GM21423 (cell line): Measurements from ENCODE around the gene RALGAPB.
A peak's percentile ranks its signal among the peaks of the same experiment; 100 is the strongest.
"Not testable (repeated sequence)": the region's sequence is repeated elsewhere in the genome, so short reads cannot be mapped to it uniquely, and the experiment has no call there.

Experiments used
- ATAC-seq: cut with Tn5 transposase; IDR thresholded peaks from one replicate; pipeline ENCODE4 v1.9.1; 2021; ENCODE audit warnings: mild to moderate bottlenecking, moderate library complexity; ENCODE audit not compliant: unreplicated experiment

Gene RALGAPB

DNA sequence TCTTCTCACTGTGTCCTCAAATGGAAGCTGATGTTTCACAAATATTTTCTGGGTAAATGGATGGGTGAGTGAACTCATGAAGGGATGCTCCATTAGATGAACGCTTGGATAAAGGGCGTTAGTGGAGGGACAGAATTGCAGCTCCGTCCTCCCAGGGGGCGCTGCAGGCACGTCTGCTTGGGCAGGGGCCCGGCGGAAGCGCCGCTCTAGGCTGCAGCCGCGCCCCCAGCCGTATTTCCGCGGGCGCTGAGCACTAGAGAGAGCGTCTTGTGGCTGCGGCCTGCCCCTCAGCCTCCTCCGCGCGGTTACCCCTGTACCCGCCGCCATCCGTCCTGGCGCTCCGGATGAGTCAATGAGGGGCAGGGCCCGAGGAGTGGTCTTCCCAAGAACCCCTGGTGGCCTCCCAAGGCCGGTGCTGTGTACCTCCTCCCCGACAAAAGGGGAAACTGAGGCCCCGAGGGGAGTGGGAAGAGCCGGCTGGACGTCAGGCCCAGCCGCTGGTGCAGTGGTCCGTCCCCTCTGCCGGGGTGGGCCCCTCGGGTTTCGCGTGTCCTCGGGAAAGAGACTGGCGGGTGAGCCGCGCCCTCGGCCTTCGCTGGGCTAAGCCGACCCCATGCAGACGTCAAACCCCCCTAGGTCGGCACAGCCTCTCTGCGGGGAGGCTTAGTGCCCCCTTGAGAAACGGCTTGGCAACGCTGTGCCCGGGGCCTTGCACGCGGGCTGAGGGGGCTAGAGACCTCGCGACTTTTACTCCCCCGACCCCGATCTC lies 26.0 kb upstream of the RALGAPB start:
- peak; percentile 70 for ATAC-seq

DNA sequence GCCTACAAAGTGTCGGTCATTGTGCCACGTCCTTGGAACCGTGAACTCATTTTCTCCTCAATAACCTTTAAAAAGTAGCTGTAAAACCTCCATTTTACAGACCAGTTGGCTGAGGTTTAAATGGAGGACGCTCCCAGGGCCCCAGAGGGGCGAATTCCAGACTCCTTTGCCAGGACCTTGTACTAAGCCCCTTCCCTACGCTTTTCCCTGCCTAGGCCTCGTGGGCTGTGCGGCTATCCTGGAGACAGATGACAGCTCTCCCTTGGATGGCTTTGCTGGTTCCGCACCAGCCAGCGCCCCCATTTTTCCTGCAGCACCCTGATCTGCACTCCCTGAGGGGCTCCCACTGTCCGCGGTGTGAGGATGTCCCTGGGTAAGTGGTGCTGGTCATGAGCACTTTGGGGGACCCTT lies 25.4 kb upstream of the RALGAPB start:
- no peak for ATAC-seq

DNA sequence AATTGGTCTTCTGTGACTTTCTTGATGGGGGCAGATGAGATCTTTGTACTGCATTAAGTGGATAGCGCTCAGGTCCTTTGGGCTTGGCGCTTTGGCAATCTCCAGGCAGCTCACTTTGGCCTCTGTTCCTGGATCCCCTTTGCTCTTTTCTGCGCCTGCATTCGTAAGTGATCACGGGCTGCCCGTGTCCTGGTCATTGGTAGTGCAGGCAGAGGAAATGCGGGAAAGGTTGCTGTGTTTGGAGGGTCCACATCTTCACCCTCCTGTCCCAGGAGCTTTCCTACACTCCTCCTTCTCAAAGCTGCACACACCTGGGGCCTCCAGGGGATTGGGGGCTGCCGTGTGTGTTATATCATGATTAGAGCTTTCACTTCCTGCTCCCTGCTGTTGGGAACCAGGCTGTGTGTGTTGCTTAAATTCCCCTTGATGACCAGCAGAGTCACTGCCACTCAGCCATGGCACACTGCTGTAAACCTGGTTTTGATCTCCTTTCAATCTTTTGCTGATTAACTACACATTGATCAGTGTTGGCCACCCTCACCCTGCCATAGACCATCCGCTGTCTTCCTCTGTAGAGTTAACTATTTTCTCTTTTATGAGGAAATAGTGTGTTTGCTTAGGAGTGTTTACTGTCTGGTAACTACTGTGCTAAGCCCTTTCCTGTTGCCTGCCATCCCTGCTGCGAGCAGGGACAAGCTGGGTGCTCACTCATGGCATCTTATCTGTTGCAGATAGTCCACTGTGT lies 24.5 kb upstream of the RALGAPB start:
- no peak for ATAC-seq

DNA sequence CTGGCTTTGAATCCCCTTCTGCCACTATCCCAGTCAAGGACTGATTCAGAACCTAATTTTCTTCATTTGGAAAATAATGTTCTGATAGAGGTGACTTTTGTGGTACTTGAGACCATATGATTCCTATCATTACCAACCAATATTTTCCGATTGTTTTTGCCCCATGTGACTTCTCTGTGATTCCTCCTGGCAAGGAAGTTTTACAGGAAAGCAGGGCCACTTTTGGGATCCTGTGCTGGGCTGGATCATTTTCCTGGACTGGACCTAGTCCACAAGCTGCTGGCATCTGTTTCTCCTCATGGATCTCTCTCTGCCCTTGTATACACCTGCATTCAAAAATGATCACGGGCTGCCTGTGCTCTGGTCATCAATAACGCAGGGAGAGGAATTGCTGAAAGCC lies 23.6 kb upstream of the RALGAPB start:
- ATAC-seq = no peak

DNA sequence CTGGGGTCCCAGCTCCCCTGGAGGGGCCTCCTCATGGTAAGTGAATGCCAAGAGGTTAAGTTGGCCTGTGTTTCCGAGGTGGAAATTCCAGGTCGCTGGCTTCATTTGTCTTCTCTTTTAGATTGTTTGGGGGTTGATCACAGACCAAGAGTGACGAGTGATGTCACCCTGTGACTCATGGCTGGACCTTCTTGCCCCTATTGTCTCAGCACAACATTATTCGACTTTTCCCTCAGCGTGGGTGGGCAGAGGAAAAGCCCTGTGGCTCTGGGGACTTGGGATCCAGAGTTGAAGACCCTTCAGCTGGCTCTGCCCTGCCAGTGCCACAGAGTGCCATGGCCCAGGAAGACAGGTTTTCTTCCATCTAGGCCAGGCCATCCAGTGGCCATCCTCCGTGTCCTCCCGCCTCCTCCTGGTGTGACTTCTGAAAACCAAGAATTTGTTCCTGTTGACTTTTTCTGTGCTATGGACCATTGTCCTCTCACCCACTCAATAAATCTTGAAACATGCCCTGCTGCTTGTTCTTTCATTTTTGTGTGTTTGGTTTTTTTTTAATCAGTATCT lies 22.1 kb upstream of the RALGAPB start:
- no peak for ATAC-seq

DNA sequence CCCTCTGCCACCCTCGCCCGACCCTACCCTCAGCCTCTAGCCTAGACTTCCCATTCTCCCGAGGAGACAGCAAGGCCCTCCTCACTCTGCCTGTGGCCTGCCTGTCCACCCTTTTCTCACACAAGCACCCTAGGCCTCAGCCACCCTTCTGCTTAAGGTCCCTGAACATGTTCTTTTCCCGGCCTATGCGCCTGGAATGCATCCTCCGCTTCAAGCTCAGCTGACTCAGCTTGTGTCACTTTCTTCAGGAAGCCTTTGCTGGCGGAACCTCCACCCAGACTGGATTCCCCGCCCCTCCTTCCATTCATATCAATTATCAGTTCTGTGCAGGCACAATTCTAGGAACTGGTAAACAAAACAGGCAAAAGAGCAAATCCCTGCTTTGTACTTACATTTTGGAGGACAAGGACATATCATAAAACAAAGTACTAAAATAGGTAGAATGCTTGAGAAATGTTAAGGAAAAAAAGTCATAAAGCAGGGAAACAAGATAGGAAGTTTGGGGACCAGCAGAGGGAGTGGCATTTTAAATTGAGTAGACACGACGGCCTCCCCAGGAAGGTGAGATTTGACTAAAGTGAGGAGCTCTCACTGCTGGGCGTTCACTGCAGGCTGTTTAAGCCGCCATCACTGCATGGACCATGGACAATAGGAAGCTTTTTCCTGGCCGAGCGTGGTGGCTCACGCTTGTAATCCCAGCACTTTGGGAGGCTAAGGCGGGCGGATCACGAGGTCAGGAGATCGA lies 19.6 kb upstream of the RALGAPB start:
- ATAC-seq = no peak

DNA sequence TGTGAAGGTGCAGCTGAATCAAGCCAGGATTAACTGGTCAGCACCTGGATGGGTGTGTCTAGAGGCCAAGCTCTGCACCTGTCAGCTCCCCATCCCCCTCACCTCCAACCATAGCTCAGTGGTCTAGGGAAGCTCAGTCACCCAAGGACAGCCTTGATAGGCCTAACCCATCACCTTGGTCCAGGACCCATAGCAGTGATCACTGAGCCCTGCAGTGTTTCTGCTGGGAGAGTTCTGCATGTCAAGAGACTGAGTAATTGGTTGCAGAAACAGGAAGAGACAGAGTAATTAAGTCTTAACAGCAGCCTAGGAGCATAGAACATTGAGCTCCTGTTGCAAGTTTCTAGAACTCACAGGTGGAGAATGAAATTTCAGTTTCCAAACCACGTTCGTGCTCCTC lies 18.7 kb upstream of the RALGAPB start:
- ATAC-seq = peak; percentile 66

DNA sequence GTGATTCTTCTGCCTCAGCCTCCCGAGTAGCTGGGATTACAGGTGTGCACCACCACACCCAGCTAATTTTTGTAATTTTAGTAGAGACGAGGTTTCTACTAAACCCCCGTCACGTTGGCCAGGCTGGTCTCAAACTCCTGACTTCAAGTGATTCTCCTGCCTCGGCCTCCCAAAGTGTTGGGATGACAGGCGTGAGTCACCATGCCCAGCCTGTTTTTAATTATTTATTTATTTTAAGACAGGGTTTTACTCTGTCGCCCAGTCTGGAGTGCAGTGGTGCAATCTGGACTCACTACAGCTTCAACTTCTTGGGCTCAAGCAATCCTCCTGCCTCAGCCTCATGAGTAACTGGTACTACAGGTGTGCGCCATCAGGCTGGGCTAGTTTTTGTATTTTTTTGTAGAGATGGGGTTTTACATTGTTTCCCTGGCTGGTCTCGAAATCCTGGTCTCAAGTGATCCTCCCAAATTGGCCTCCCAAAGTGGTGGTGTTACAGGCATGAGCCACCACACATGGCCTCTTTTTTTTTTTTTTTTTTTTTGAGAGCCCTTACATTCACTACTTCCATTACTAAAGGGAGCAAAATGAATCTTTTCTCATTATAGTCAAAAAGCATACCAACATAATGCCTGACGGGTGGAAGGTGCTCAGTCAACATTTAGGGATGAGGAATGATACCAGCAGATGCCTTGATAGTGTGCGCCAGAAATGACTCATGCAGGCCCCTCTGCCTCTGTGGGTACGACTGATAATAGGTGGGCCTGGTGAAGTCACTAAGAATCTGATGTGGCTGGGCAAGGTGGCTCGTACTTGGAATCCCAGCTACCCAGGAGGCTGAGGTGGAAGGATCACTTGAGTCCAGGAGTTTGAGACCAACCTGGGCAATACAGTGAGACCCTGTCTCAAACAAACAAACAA lies 17.8 kb upstream of the RALGAPB start:
- no peak for ATAC-seq

DNA sequence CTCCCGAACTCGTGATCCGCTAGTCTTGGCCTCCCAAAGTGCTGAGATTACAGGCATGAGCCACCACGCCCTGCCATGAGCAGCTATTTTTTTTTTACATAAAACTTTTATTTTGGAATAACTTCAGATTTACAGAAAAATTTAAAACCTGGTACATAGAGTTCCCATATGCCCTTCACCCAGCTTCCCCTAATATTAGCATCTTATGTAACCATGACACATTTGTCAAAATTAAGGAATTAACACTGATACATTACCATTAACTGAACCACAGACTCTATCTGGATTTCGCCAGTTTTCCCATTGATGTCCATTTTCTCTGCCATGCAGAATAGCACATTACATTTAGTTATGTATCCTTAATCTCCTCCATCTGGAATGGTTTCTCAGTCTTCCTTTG lies 14.3 kb upstream of the RALGAPB start:
- no peak for ATAC-seq

DNA sequence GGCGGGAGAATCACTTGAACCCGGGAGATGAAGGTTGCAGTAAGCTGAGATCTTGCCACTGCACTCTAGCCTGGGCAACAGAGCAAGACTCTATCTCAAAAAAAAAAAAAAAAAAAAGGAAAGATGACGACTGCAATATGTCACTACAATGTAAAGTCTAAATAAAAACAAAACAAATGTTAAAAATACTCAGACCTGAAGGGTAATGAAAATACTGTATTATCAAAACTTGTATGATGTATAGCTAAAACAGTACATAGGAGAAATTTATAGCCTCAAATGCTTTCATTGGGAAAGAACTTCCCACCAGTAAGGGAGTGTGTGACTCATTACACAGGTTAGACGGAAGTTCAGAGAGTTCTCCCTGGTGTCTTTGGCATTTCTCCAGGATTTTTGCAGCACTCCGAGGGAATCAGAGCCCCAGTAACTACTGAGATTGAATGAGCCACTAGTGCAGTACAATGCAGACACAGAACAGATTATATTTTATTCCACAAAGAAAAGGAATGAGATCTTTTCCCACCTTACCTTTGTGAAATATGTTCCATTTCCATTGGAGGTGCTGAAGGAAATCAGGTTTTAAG lies 12.5 kb upstream of the RALGAPB start:
- no peak for ATAC-seq

DNA sequence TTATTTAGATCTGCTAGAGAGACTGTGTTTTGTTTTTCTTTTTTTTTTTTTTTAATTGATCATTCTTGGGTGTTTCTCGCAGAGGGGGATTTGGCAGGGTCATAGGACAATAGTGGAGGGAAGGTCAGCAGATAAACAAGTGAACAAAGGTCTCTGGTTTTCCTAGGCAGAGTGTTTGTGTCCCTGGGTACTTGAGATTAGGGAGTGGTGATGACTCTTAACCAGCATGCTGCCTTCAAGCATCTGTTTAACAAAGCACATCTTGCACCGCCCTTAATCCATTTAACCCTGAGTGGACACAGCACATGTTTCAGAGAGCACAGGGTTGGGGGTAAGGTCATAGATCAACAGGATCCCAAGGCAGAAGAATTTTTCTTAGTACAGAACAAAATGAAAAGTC lies 12.0 kb upstream of the RALGAPB start:
- not testable (repeated sequence) for ATAC-seq

DNA sequence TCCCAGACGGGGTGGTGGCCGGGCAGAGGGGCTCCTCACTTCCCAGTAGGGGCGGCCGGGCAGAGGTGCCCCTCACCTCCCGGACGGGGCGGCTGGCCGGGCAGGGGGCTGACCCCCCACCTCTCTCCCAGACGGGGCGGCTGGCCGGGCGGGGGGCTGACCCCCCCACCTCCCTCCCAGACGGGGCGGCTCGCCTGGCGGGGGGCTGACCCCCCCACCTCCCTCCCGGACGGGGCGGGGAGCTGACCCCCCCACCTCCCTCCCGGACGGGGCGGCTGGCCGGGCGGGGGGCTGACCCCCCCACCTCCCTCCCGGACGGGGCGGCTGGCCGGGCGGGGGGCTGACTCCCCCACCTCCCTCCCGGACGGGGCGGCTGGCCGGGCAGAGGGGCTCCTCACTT lies 11.5 kb upstream of the RALGAPB start:
- ATAC-seq = not testable (repeated sequence)

DNA sequence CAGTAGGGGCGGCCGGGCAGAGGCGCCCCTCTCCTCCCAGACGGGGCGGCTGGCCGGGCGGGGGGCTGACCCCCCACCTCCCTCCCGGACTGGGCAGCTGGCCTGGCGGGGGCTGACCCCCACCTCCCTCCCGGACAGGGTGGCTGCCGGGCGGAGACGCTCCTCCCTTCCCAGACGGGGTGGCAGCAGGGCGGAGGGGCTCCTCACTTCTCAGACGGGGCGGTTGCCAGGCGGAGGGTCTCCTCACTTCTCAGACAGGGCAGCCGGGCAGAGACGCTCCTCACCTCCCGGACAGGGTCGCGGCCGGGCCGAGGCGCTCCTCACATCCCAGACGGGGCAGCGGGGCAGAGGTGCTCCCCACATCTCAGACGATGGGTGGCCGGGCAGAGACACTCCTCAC lies 11.1 kb upstream of the RALGAPB start:
- ATAC-seq = not testable (repeated sequence)

DNA sequence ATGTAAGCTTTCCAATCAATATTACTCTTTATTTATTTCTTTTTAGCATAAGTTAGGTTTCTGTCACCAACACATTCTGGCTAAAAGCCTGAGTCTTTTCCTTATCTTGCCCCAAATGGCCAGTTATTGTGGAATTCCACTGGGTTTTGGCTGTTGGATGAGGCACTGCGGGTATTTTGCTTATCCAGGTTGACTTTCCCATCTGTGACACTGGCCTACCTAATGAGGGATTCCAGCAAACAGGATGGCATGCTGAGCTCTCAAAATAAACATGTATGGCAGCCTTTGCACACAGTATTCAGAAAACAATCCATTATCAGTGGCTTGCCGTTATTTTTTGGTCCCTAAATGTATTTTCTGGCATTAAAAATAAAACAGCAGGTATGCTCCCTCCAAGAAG lies 6.5 kb upstream of the RALGAPB start:
- no peak for ATAC-seq

DNA sequence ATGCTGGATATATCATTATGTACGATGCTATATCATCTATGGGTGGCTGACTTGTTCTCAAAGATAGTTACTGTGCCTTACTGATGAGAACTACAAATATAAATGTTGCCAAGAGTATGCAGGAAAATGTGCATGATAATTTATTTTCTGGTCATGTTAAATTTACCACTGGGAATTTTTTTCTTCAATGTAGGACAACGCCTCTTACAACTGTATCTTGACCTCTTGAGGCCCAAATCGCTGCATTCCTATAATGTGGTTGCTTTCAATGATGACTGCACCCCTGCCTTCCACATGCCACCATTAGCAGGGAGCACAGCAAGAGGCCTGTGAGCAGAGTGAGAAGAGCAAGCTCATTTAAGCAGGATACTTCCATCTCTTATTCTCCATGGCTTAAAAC lies 5.7 kb upstream of the RALGAPB start:
- no peak for ATAC-seq

DNA sequence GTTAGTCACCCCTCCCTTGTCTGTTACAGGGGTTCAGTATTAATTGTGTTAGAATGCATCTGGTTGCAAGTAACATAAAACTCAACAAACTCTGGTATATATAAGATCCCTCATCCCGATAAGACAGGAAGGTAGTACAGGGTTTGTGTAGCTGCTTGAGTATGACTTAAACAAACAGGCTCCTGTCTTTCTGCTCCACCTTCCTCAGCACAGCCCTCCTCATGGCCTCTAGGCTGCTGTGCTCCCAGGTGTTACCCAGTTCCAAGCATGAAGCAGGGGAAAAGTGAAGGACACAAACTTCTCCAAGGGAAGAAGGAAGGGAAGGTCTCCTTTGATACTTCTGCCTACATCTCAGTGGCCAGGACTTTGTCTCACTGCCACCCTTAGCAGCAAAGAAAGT lies 1.4 kb upstream of the RALGAPB start:
- no peak for ATAC-seq

DNA sequence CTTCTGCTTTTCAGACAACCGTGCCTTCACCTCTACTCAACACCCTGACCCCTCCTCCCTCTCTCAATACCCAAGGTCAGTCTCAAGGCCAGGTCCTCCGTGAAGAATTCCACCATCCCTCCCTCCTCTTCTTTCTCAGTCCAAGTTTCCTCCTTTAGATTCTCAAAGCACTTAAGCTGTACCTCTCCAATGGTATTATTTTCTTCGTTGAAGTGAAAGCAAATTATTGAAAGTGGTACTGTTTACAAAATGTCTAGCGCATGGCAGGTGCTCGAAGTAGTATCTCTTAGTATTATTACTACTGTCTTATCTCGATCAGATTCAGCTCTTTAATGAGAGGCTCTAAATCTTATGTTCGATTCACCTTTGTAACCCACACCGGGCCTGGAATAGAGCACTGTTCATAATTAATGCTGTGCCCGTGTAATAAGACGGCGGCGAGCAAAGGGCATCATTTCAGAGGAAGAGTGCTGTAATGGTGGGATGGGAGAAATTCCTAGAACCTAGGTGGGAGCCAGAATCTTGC lies 593 bp upstream of the RALGAPB start:
- no peak for ATAC-seq

DNA sequence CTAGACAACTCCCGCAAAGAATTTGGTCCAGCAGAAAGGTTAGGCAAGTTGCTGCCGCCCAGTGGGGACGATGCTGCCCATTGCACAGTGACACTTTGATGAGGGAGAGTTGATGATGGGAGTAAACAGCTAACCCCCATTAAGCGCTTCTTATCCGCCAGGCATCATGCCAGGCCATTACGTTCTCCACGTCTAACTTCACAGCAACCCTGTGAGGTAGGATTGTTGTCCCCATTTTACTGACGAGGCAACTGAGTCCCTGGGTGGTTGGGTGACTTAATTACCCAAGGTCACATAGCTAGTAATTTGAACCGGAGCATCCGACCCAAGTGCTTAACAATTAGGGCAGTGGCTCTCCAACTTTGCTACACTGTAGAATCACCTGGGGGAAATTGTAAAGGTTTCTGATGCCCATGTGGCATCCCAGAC lies 738 bp downstream of the RALGAPB start:
- ATAC-seq = peak; percentile 6

DNA sequence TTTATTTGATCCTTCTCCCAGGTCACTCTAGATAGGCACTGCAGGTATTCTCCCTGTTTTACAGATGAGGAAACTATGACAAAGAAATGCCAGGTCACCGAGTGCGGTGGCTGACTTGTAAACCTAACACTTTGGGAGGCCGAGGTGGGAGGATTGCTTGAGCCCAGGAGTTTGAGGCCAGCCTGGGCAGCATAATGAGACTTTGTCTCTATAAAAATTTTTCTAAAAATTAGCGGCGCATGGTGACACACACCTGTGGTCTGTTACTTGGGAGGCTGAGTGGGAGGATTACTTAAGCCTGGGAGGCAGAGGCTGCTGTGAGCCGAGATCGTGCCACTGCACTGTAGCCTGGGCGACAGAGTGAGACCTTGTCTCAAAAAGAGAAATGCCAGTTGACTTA lies 5.1 kb downstream of the RALGAPB start:
- ATAC-seq = no peak

DNA sequence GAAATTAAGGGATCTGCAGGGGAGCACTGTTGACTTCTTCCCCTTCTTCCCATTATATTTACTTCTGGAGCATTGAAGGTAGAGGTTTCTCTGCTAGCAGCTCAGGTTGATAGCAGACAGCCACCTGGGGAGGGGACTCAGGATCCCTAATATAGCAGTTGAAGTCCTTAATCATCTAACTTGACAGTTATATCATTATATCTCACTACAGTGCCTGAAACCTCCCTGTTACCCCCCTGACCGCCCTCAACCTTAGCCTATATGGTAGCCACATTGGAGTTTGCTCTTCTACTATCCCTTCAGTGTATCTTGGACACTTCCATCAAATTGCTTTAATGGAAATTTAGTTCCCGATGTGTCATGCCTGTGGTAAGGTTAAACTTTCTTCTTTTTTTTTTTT lies 7.0 kb downstream of the RALGAPB start:
- no peak for ATAC-seq
